ENCODE measurements around the gene CDC14B. TPM values are rescaled to one million over a fixed set of nuclear protein-coding genes. Genes with fewer than 3 reads are reported as not detected.
"Not testable (repeated sequence)": the region's sequence is repeated elsewhere in the genome, so short reads cannot be mapped to it uniquely, and the experiment has no call there.

CDC14B gene
- polyA plus RNA-seq, 1 donor = 18.7 TPM

- no peaks in the 10 kb centered on the region for H3K27me3 ChIP-seq (ENCODE audit: control insufficient read depth, insufficient read depth, low read length)
- H3K4me1 ChIP-seq (ENCODE audit: control insufficient read depth, insufficient read depth, low read length) = no peaks in the 10 kb centered on the region
- no peak for DNase-seq
- no peak overlapping the region for H3K4me3 ChIP-seq (ENCODE audit: low read length)
- H3K9me3 ChIP-seq (ENCODE audit: control insufficient read depth, low read depth, low read length) = no peaks in the 10 kb centered on the region
- H3K36me3 ChIP-seq (ENCODE audit: control insufficient read depth, insufficient read depth, low read length) = peaks cover 10% of the 10 kb centered on the region
- no CpG with 5 or more reads among the region's 9 CpGs for WGBS (ENCODE audit: insufficient coverage, low lambda C conversion rate)
- no peak overlapping the region for H3K27ac ChIP-seq (ENCODE audit: low read length)
Observed at GRCh38 chr9:96514108-96514799, 105.4 kb downstream of the CDC14B start.

- DNase-seq = no peak
- no peaks in the 10 kb centered on the region for H3K4me1 ChIP-seq (ENCODE audit: control insufficient read depth, insufficient read depth, low read length)
- H3K27me3 ChIP-seq (ENCODE audit: control insufficient read depth, insufficient read depth, low read length) = no peaks in the 10 kb centered on the region
- no peak overlapping the region for H3K27ac ChIP-seq (ENCODE audit: low read length)
- H3K36me3 ChIP-seq (ENCODE audit: control insufficient read depth, insufficient read depth, low read length) = peaks cover 15% of the 10 kb centered on the region
- no CpG with 5 or more reads among the region's 5 CpGs for WGBS (ENCODE audit: insufficient coverage, low lambda C conversion rate)
- no peak overlapping the region for H3K4me3 ChIP-seq (ENCODE audit: low read length)
- no peaks in the 10 kb centered on the region for H3K9me3 ChIP-seq (ENCODE audit: control insufficient read depth, low read depth, low read length)
Observed at GRCh38 chr9:96513622-96514021, 106.0 kb downstream of the CDC14B start.

GRCh38 chr9:96512240-96512639 lies 107.4 kb downstream of the CDC14B start:
- Histone ChIP-seq H3K27ac (ENCODE audit: low read length) (no peak overlapping the region), H3K36me3 (ENCODE audit: control insufficient read depth, insufficient read depth, low read length) (peaks cover 16% of the 10 kb centered on the region), H3K9me3 (ENCODE audit: control insufficient read depth, low read depth, low read length) (no peaks in the 10 kb centered on the region), H3K27me3 (ENCODE audit: control insufficient read depth, insufficient read depth, low read length) (no peaks in the 10 kb centered on the region), H3K4me3 (ENCODE audit: low read length) (no peak overlapping the region), H3K4me1 (ENCODE audit: control insufficient read depth, insufficient read depth, low read length) (no peaks in the 10 kb centered on the region)
- DNase-seq = no peak
- 90% methylated on average over 2 of the region's 3 CpGs for WGBS (ENCODE audit: insufficient coverage, low lambda C conversion rate)

- H3K4me1 ChIP-seq (ENCODE audit: control insufficient read depth, insufficient read depth, low read length) = no peaks in the 10 kb centered on the region
- no peak for DNase-seq
- 100% methylated on average over 1 of the region's 4 CpGs for WGBS (ENCODE audit: insufficient coverage, low lambda C conversion rate)
- H3K27me3 ChIP-seq (ENCODE audit: control insufficient read depth, insufficient read depth, low read length) = no peaks in the 10 kb centered on the region
- H3K36me3 ChIP-seq (ENCODE audit: control insufficient read depth, insufficient read depth, low read length) = peaks cover 16% of the 10 kb centered on the region
- H3K27ac ChIP-seq (ENCODE audit: low read length) = no peak overlapping the region
- H3K4me3 ChIP-seq (ENCODE audit: low read length) = no peak overlapping the region
- no peaks in the 10 kb centered on the region for H3K9me3 ChIP-seq (ENCODE audit: control insufficient read depth, low read depth, low read length)
Observed at GRCh38 chr9:96510258-96510657, 109.4 kb downstream of the CDC14B start.

- peaks cover 16% of the 10 kb centered on the region for H3K36me3 ChIP-seq (ENCODE audit: control insufficient read depth, insufficient read depth, low read length)
- H3K27ac ChIP-seq (ENCODE audit: low read length) = no peak overlapping the region
- H3K4me1 ChIP-seq (ENCODE audit: control insufficient read depth, insufficient read depth, low read length) = no peaks in the 10 kb centered on the region
- no CpG with 5 or more reads among the region's 2 CpGs for WGBS (ENCODE audit: insufficient coverage, low lambda C conversion rate)
- H3K27me3 ChIP-seq (ENCODE audit: control insufficient read depth, insufficient read depth, low read length) = no peaks in the 10 kb centered on the region
- DNase-seq = no peak
- no peaks in the 10 kb centered on the region for H3K9me3 ChIP-seq (ENCODE audit: control insufficient read depth, low read depth, low read length)
- H3K4me3 ChIP-seq (ENCODE audit: low read length) = no peak overlapping the region
Observed at GRCh38 chr9:96509848-96510247, 109.8 kb downstream of the CDC14B start.

- Histone ChIP-seq H3K27me3 (ENCODE audit: control insufficient read depth, insufficient read depth, low read length) (no peaks in the 10 kb centered on the region), H3K27ac (ENCODE audit: low read length) (no peak overlapping the region), H3K36me3 (ENCODE audit: control insufficient read depth, insufficient read depth, low read length) (peaks cover 14% of the 10 kb centered on the region), H3K4me3 (ENCODE audit: low read length) (no peak overlapping the region), H3K4me1 (ENCODE audit: control insufficient read depth, insufficient read depth, low read length) (no peaks in the 10 kb centered on the region), H3K9me3 (ENCODE audit: control insufficient read depth, low read depth, low read length) (no peaks in the 10 kb centered on the region)
- WGBS (ENCODE audit: insufficient coverage, low lambda C conversion rate) = no CpG with 5 or more reads among the region's 5 CpGs
- DNase-seq = no peak
Observed at GRCh38 chr9:96509026-96509425, 110.6 kb downstream of the CDC14B start.

GRCh38 chr9:96508227-96508940 lies 111.3 kb downstream of the CDC14B start:
- Histone ChIP-seq H3K4me1 (ENCODE audit: control insufficient read depth, insufficient read depth, low read length) (no peaks in the 10 kb centered on the region), H3K27ac (ENCODE audit: low read length) (no peak overlapping the region), H3K36me3 (ENCODE audit: control insufficient read depth, insufficient read depth, low read length) (peaks cover 10% of the 10 kb centered on the region), H3K9me3 (ENCODE audit: control insufficient read depth, low read depth, low read length) (no peaks in the 10 kb centered on the region), H3K4me3 (ENCODE audit: low read length) (no peak overlapping the region), H3K27me3 (ENCODE audit: control insufficient read depth, insufficient read depth, low read length) (no peaks in the 10 kb centered on the region)
- WGBS (ENCODE audit: insufficient coverage, low lambda C conversion rate) = 89% methylated on average over 4 of the region's 14 CpGs
- DNase-seq = no peak

- Histone ChIP-seq H3K4me3 (ENCODE audit: low read length) (no peak overlapping the region), H3K4me1 (ENCODE audit: control insufficient read depth, insufficient read depth, low read length) (no peaks in the 10 kb centered on the region), H3K36me3 (ENCODE audit: control insufficient read depth, insufficient read depth, low read length) (peaks cover 6% of the 10 kb centered on the region), H3K27ac (ENCODE audit: low read length) (no peak overlapping the region), H3K9me3 (ENCODE audit: control insufficient read depth, low read depth, low read length) (no peaks in the 10 kb centered on the region), H3K27me3 (ENCODE audit: control insufficient read depth, insufficient read depth, low read length) (no peaks in the 10 kb centered on the region)
- 100% methylated on average over 2 of the region's 13 CpGs for WGBS (ENCODE audit: insufficient coverage, low lambda C conversion rate)
- DNase-seq = no peak
Observed at GRCh38 chr9:96505316-96505991, 114.2 kb downstream of the CDC14B start.

GRCh38 chr9:96503918-96504317 lies 115.7 kb downstream of the CDC14B start:
- no peak overlapping the region for H3K4me3 ChIP-seq (ENCODE audit: low read length)
- no peak for DNase-seq
- H3K4me1 ChIP-seq (ENCODE audit: control insufficient read depth, insufficient read depth, low read length) = no peaks in the 10 kb centered on the region
- no peaks in the 10 kb centered on the region for H3K9me3 ChIP-seq (ENCODE audit: control insufficient read depth, low read depth, low read length)
- H3K27ac ChIP-seq (ENCODE audit: low read length) = no peak overlapping the region
- WGBS (ENCODE audit: insufficient coverage, low lambda C conversion rate) = 98% methylated on average over 6 of the region's 11 CpGs
- peaks cover 4% of the 10 kb centered on the region for H3K36me3 ChIP-seq (ENCODE audit: control insufficient read depth, insufficient read depth, low read length)
- no peaks in the 10 kb centered on the region for H3K27me3 ChIP-seq (ENCODE audit: control insufficient read depth, insufficient read depth, low read length)

GRCh38 chr9:96503374-96503748 lies 116.3 kb downstream of the CDC14B start:
- H3K36me3 ChIP-seq (ENCODE audit: control insufficient read depth, insufficient read depth, low read length); H3K4me1 ChIP-seq (ENCODE audit: control insufficient read depth, insufficient read depth, low read length); DNase-seq; H3K4me3 ChIP-seq (ENCODE audit: low read length); H3K9me3 ChIP-seq (ENCODE audit: control insufficient read depth, low read depth, low read length); H3K27ac ChIP-seq (ENCODE audit: low read length); H3K27me3 ChIP-seq (ENCODE audit: control insufficient read depth, insufficient read depth, low read length): not testable (repeated sequence)
